HepG2 (cell line): ENCODE results near the gene CCR9. TPM values are rescaled to one million over a fixed set of nuclear protein-coding genes. Genes with fewer than 3 reads are reported as not detected.

Experiments
- ATAC-seq: fragments of 200-7000 bp; cut with Tn5 transposase; 3 replicates; pipeline ENCODE4 v1.9.1; 2020; ENCODE audit warnings: mild to moderate bottlenecking, moderate library complexity
- BruUV-seq: library from RNA; stranded (reverse); fragments of 400-500 nt; replicated peaks from 2 replicates; lab custom pipeline; 2021; lab: Mats Ljungman, UMichigan
- CTCF ChIA-PET: fragments of 300-600 bp; formaldehyde crosslinking; extraction: SDS; loops from one replicate; lab custom pipeline; 2021; ENCODE audit warnings: low total read pairs, inconsistent platforms, low intra/inter-chr PET ratio; lab: Yijun Ruan, JAX
- POLR2A ChIA-PET: fragments of 350-600 bp; sonication (Branson Sonifier 250); formaldehyde crosslinking; loops from one replicate; lab custom pipeline; 2020; ENCODE audit warnings: antibody characterized with exemption, inconsistent platforms; lab: Yijun Ruan, JAX
- DNase-seq: peaks from one replicate; pipeline ENCODE4 v3.0.0-alpha.2; 2015; ENCODE audit warnings: low spot score
- FAIRE-seq: peaks from 3 replicates; lab custom pipeline; 2011; peaks lifted over from hg19 to GRCh38; lab: Jason Lieb, UNC
- H2AFZ ChIP-seq: one replicate; pipeline ENCODE4 v1.6.1; 2011; ENCODE audit warnings: low read length, inconsistent platforms
- H3K27ac ChIP-seq: fragments of 300-600 bp; 3 replicates; pipeline ENCODE4 v1.8.0; 2011; ENCODE audit warnings: mixed run types, mild to moderate bottlenecking, mixed read lengths, low read length, inconsistent platforms; ENCODE audit not compliant: insufficient read depth; ENCODE audit errors: extremely low read length
- H3K27me3 ChIP-seq, 2 experiments: fragments of 200-600 bp in 1 of 2; 2 replicates in 1 of 2; 3 replicates in 1 of 2; pipeline versions ENCODE4 v1.6.0 to v1.8.0; 2011; ENCODE audit warnings: low read length in 2 of 2, mild to moderate bottlenecking in 2 of 2, moderate library complexity in 2 of 2, inconsistent platforms in 1 of 2; ENCODE audit not compliant: insufficient read depth in 2 of 2, control insufficient read depth in 1 of 2
- H3K36me3 ChIP-seq, 2 experiments: fragments of 200-600 bp in 1 of 2; replicated peaks in 1 of 2; 2 replicates in 1 of 2; 3 replicates in 1 of 2; pipeline versions ENCODE4 v1.5.1 to v1.8.0; 2011; ENCODE audit warnings: low read length in 2 of 2, inconsistent platforms in 1 of 2; ENCODE audit not compliant: insufficient read depth in 2 of 2, control insufficient read depth in 1 of 2
- H3K4me1 ChIP-seq: 2 replicates; pipeline ENCODE4 v1.5.1; 2012; ENCODE audit warnings: low read length, inconsistent platforms; ENCODE audit not compliant: insufficient read depth
- H3K4me2 ChIP-seq: 2 replicates; pipeline ENCODE4 v1.6.0; 2011; ENCODE audit warnings: low read depth, low read length, inconsistent platforms
- H3K4me3 ChIP-seq, 3 experiments: fragments of 200-600 bp in 1 of 3; sonication (generic), shearing (Covaris generic) in 1 of 3; replicated peaks in 1 of 3; 2 replicates each; pipeline ENCODE4 v1.5.1; 2011 to 2016; ENCODE audit warnings: low read length in 3 of 3, inconsistent platforms in 2 of 3, low read depth in 2 of 3, mild to moderate bottlenecking in 2 of 3, control low read depth in 1 of 3, mixed read lengths in 1 of 3; ENCODE audit not compliant: insufficient read depth in 1 of 3
- H3K79me2 ChIP-seq: one replicate; pipeline ENCODE4 v1.6.1; 2011; ENCODE audit warnings: low read length, inconsistent platforms; ENCODE audit not compliant: insufficient read depth
- H3K9ac ChIP-seq: 2 replicates; pipeline ENCODE4 v1.6.0; 2011; ENCODE audit warnings: mild to moderate bottlenecking, low read depth, low read length, inconsistent platforms; ENCODE audit not compliant: insufficient read depth
- H3K9me3 ChIP-seq: 2 replicates; pipeline ENCODE4 v1.5.1; 2012; ENCODE audit warnings: mild to moderate bottlenecking, low read length
- H4K20me1 ChIP-seq: 2 replicates; pipeline ENCODE4 v1.6.0; 2011; ENCODE audit warnings: inconsistent platforms, mild to moderate bottlenecking, low read length, moderate library complexity; ENCODE audit not compliant: insufficient read depth
- ATM ChIP-seq: fragments of 450-650 bp; IDR thresholded peaks from 2 replicates; pipeline ENCODE4 v1.7.1; 2017; ENCODE audit warnings: mild to moderate bottlenecking, borderline replicate concordance
- CEBPZ ChIP-seq: IDR thresholded peaks from 2 replicates; pipeline ENCODE4 v1.6.1; 2012; ENCODE audit warnings: low read length, improper control_type of control experiment
- CREB1 ChIP-seq, 2 experiments: fragments of 450-650 bp in 1 of 2; IDR thresholded peaks; 2 replicates each; pipeline ENCODE4 v1.6.1; 2016 to 2017; ENCODE audit warnings: control low read depth in 1 of 2, mild to moderate bottlenecking in 1 of 2, missing compliant biosample characterization in 1 of 2, missing genetic modification characterization in 1 of 2
- IRF9 ChIP-seq: sonication (generic); formaldehyde crosslinking; IDR thresholded peaks from 2 replicates; pipeline ENCODE4 v1.8.0; 2022; ENCODE audit warnings: missing genetic modification reagents, mild to moderate bottlenecking, borderline replicate concordance
- ISL2 ChIP-seq: sonication (generic); formaldehyde crosslinking; IDR thresholded peaks from 2 replicates; pipeline ENCODE4 v1.5.0; 2020; ENCODE audit warnings: missing genetic modification reagents
- MED1 ChIP-seq: sonication (generic); formaldehyde crosslinking; IDR thresholded peaks from 2 replicates; pipeline ENCODE4 v1.4.0; 2020; ENCODE audit warnings: missing genetic modification reagents
- PBX2 ChIP-seq: IDR thresholded peaks from 2 replicates; pipeline ENCODE4 v1.6.1; 2016; ENCODE audit warnings: control low read depth
- PPARG ChIP-seq: conservative IDR thresholded peaks from 2 replicates; pipeline ENCODE4 v1.6.1; 2016; ENCODE audit warnings: missing biosample characterization, missing genetic modification reagents
- SIX1 ChIP-seq: sonication (generic); formaldehyde crosslinking; IDR thresholded peaks from 2 replicates; pipeline ENCODE4 v1.4.0; 2020; ENCODE audit warnings: missing genetic modification reagents, borderline replicate concordance
- ZNF510 ChIP-seq: sonication (generic); formaldehyde crosslinking; IDR thresholded peaks from 2 replicates; pipeline ENCODE4 v1.4.0; 2020; ENCODE audit warnings: low read depth, mild to moderate bottlenecking, missing genetic modification reagents
- ZNF678 ChIP-seq: sonication (generic); formaldehyde crosslinking; IDR thresholded peaks from 2 replicates; pipeline ENCODE4 v1.4.0; 2020; ENCODE audit warnings: mild to moderate bottlenecking, missing genetic modification reagents
- ZNF740 ChIP-seq: sonication (generic); formaldehyde crosslinking; IDR thresholded peaks from 2 replicates; pipeline ENCODE4 v1.4.0; 2020; ENCODE audit warnings: missing genetic modification reagents
- ZNF761 ChIP-seq: sonication (generic); formaldehyde crosslinking; conservative IDR thresholded peaks from 2 replicates; pipeline ENCODE4 v1.4.0; 2020; ENCODE audit warnings: mild to moderate bottlenecking, missing genetic modification reagents
- ZNF790 ChIP-seq: sonication (generic); formaldehyde crosslinking; IDR thresholded peaks from 2 replicates; pipeline ENCODE4 v1.8.0; 2022; ENCODE audit warnings: missing genetic modification reagents, mild to moderate bottlenecking, borderline replicate concordance
- ZUFSP ChIP-seq: sonication (generic); formaldehyde crosslinking; IDR thresholded peaks from 2 replicates; pipeline ENCODE4 v1.9.0; 2021; ENCODE audit warnings: missing genetic modification reagents, mild to moderate bottlenecking, borderline replicate concordance
- WGBS: methylation state at CpG from one replicate; pipeline ENCODE4 v1.1.6; 2017; ENCODE audit warnings: low lambda C conversion rate; 5-methylcytosine and 5-hydroxymethylcytosine counted together
- in situ Hi-C: cut with HindIII; loops from 2 replicates; pipeline ENCODE4 v1.10.0; 2017; ENCODE audit warnings: low pct_unique_long_range_greater_than_20kb; ENCODE audit not compliant: extremely low pct_ligation_motif_present
- intact Hi-C: fragments of 100-400 bp; cut with micrococcal nuclease; formaldehyde crosslinking; loops from one replicate; pipeline ENCODE4 v1.10.0; 2022; ENCODE audit not compliant: unreplicated experiment
- polyA plus RNA-seq, 8 experiments: library from polyadenylated mRNA; depleted of rRNA in 3 of 8; stranded (reverse) in 7 of 8; unstranded in 1 of 8; fragments of >200 nt; fragmentation: Illumina TruSeq in 4 of 8; extraction: Trizol in 4 of 8; gene quantifications; 2 replicates each; pipeline versions ENCODE4 v1.2.1 to v1.2.3, GENCODE V29; 2011 to 2016; ENCODE audit warnings: low read depth in 4 of 8, missing spikeins in 1 of 8, mixed read lengths in 1 of 8; ENCODE audit not compliant: insufficient read depth in 1 of 8
- total RNA-seq, 5 experiments: library from RNA; depleted of rRNA; stranded (reverse); fragments of >200 nt; fragmentation: Illumina TruSeq; extraction: Trizol; gene quantifications; 2 replicates each; pipeline ENCODE4 v1.2.3, GENCODE V29; 2016; ENCODE audit warnings: low read depth in 1 of 5

CCR9 gene
- total and polyA plus RNA-seq, 2 of the 13 experiments (the other 11 are each of a cell fraction or from before 2014, with no cell fraction given): not detected

GRCh38 chr3:45944830-45945620, 58.7 kb downstream of the CCR9 start (continued):
- TF ChIP-seq ZNF740 (CRISPR knock-in tag) (no peak), PBX2 (CRISPR knock-in tag) (no peak), ZNF510 (no peak), PPARG (CRISPR knock-in tag) (no peak)
- TF ChIP-seq, all 625 proteins: peak for 0

- no peaks in the 10 kb centered on the region for H3K9me3 ChIP-seq
- no peak for FAIRE-seq
- CTCF ChIA-PET: no interaction called here
- H3K4me2 ChIP-seq: no peak overlapping the region
- POLR2A ChIA-PET: no interaction called here
- no peak for ATAC-seq
- no peak for DNase-seq
- no peaks in the 10 kb centered on the region for H3K27me3 ChIP-seq
- H2AFZ ChIP-seq: no peak overlapping the region
- no peaks in the 10 kb centered on the region for H3K79me2 ChIP-seq
- H3K36me3 ChIP-seq: peaks cover 26 to 64% of the 10 kb centered on the region in 2 experiments; a peak in 4 of 5 replicates
- in situ Hi-C loops (no loop called here), intact Hi-C loops (no loop called here)
- H3K4me1 ChIP-seq: no peaks in the 10 kb centered on the region
- H4K20me1 ChIP-seq: no peaks in the 10 kb centered on the region
- H3K9ac ChIP-seq: no peak overlapping the region
- H3K4me3 ChIP-seq: no peak overlapping the region
- no CpG with 5 or more reads among the region's 1 CpG for WGBS
- no TSS peak for BruUV-seq
- no peak overlapping the region for H3K27ac ChIP-seq
- TF ChIP-seq ZNF790: no peak
- TF ChIP-seq ISL2: no peak
- no peak for TF ChIP-seq ZUFSP (CRISPR knock-in tag)
- TF ChIP-seq CEBPZ: no peak
- TF ChIP-seq CREB1 (IDR thresholded peaks at IDR 0.05): no peak
- no peak for TF ChIP-seq CREB1 (CRISPR knock-in tag; IDR thresholded peaks at IDR 0.05)
- TF ChIP-seq IRF9 (CRISPR knock-in tag): no peak
- no peak for TF ChIP-seq SIX1 (CRISPR knock-in tag)
- TF ChIP-seq ATM: no peak
- TF ChIP-seq ZNF678 (CRISPR knock-in tag): no peak
- TF ChIP-seq MED1 (CRISPR knock-in tag): no peak
- TF ChIP-seq ZNF761: no peak
Observed at GRCh38 chr3:45946307-45946706, 60.0 kb downstream of the CCR9 start.
